Measurements from ENCODE around the gene CALB2. TPM values are rescaled to one million over a fixed set of nuclear protein-coding genes. Genes with fewer than 3 reads are reported as not detected.
A peak's percentile ranks its signal among the peaks of the same experiment; 100 is the strongest.

The CALB2 gene
- total and polyA plus RNA-seq, 2 of the 13 experiments (the other 11 are each of a cell fraction or from before 2014, with no cell fraction given) = 0.37 to 0.40 TPM

DNA sequence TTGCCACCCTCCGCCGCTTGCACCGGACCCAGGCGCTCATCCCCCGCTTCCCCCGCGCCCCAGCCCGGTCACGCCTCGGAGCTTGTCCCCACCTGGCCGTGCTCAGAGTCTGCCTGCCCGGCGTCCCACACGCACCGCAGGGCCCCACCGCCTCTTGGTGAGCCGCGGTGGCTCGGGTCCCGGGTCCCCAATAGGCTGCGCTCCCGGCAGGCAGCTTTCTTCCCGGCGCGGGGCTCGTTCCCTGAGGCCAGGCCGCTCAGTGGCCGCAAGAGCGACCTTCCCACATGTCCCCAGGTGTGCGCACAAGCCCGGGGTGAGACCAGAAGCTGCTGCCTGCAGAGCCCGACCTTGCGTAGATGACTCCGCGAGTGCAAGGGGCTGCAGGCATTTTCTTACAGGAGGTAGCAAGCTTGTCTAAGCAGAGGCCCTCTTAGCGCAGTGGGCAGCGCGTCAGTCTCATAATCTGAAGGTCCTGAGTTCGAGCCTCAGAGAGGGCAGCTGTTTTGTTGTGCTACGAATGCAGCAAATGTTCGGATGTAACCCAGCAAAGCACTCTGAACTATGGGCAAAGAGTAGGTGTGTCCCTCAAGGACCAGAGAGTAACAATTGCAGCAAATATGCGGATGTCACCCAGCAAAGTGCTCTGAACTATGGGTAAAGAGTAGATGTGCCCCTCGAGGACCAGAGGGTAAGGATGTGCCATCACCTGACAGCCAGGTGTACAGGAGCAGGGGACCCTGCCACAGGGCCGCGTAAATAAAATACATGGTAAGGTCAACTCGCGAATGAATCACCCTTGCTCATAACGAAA, 67.8 kb downstream of the CALB2 start (continued):
- TF ChIP-seq ZNF446 (CRISPR knock-in tag; IDR thresholded peaks at IDR 0.05) (0 out of 2 replicates have a peak, but pooled peaks have one; percentile 45), ZNF772 (CRISPR knock-in tag; IDR thresholded peaks at IDR 0.05) (peak; percentile 99), HOXA7 (CRISPR knock-in tag; IDR thresholded peaks at IDR 0.05) (no peak), NPAS2 (CRISPR knock-in tag; IDR thresholded peaks at IDR 0.05; ENCODE audit: borderline replicate concordance) (no peak), SMC3 (IDR thresholded peaks at IDR 0.05; ENCODE audit: low read length) (no peak), ELF3 (CRISPR knock-in tag; IDR thresholded peaks at IDR 0.05) (peak; percentile 93), TEAD2 (CRISPR knock-in tag; IDR thresholded peaks at IDR 0.05) (no peak), ZNF773 (CRISPR knock-in tag; IDR thresholded peaks at IDR 0.05; ENCODE audit: borderline replicate concordance) (0 out of 2 replicates have a peak, but pooled peaks have one; percentile 24), TARDBP (CRISPR knock-in tag; IDR thresholded peaks at IDR 0.05) (peak; percentile 96), PITX1 (CRISPR knock-in tag; IDR thresholded peaks at IDR 0.05) (peak; percentile 90; the same call in 1 of the 2 replicates), BCL6 (CRISPR knock-in tag; IDR thresholded peaks at IDR 0.05) (peak; percentile 82), PLRG1 (conservative IDR thresholded peaks at IDR 0.05) (no peak), IKZF1 (IDR thresholded peaks at IDR 0.05) (no peak)
- TF ChIP-seq, protein P1, sequence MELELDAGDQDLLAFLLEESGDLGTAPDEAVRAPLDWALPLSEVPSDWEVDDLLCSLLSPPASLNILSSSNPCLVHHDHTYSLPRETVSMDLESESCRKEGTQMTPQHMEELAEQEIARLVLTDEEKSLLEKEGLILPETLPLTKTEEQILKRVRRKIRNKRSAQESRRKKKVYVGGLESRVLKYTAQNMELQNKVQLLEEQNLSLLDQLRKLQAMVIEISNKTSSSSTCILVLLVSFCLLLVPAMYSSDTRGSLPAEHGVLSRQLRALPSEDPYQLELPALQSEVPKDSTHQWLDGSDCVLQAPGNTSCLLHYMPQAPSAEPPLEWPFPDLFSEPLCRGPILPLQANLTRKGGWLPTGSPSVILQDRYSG (CRISPR knock-in tag; IDR thresholded peaks at IDR 0.05) = peak; percentile 92
- TF ChIP-seq, protein P2, sequence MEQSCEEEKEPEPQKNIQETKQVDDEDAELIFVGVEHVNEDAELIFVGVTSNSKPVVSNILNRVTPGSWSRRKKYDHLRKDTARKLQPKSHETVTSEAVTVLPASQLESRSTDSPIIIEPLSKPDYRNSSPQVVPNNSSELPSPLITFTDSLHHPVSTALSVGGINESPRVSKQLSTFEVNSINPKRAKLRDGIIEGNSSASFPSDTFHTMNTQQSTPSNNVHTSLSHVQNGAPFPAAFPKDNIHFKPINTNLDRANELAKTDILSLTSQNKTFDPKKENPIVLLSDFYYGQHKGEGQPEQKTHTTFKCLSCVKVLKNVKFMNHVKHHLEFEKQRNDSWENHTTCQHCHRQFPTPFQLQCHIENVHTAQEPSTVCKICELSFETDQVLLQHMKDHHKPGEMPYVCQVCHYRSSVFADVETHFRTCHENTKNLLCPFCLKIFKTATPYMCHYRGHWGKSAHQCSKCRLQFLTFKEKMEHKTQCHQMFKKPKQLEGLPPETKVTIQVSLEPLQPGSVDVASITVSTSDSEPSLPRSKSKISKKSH (CRISPR knock-in tag; IDR thresholded peaks at IDR 0.05; ENCODE audit: borderline replicate concordance) = peak; percentile 65
- TF ChIP-seq, protein P3, sequence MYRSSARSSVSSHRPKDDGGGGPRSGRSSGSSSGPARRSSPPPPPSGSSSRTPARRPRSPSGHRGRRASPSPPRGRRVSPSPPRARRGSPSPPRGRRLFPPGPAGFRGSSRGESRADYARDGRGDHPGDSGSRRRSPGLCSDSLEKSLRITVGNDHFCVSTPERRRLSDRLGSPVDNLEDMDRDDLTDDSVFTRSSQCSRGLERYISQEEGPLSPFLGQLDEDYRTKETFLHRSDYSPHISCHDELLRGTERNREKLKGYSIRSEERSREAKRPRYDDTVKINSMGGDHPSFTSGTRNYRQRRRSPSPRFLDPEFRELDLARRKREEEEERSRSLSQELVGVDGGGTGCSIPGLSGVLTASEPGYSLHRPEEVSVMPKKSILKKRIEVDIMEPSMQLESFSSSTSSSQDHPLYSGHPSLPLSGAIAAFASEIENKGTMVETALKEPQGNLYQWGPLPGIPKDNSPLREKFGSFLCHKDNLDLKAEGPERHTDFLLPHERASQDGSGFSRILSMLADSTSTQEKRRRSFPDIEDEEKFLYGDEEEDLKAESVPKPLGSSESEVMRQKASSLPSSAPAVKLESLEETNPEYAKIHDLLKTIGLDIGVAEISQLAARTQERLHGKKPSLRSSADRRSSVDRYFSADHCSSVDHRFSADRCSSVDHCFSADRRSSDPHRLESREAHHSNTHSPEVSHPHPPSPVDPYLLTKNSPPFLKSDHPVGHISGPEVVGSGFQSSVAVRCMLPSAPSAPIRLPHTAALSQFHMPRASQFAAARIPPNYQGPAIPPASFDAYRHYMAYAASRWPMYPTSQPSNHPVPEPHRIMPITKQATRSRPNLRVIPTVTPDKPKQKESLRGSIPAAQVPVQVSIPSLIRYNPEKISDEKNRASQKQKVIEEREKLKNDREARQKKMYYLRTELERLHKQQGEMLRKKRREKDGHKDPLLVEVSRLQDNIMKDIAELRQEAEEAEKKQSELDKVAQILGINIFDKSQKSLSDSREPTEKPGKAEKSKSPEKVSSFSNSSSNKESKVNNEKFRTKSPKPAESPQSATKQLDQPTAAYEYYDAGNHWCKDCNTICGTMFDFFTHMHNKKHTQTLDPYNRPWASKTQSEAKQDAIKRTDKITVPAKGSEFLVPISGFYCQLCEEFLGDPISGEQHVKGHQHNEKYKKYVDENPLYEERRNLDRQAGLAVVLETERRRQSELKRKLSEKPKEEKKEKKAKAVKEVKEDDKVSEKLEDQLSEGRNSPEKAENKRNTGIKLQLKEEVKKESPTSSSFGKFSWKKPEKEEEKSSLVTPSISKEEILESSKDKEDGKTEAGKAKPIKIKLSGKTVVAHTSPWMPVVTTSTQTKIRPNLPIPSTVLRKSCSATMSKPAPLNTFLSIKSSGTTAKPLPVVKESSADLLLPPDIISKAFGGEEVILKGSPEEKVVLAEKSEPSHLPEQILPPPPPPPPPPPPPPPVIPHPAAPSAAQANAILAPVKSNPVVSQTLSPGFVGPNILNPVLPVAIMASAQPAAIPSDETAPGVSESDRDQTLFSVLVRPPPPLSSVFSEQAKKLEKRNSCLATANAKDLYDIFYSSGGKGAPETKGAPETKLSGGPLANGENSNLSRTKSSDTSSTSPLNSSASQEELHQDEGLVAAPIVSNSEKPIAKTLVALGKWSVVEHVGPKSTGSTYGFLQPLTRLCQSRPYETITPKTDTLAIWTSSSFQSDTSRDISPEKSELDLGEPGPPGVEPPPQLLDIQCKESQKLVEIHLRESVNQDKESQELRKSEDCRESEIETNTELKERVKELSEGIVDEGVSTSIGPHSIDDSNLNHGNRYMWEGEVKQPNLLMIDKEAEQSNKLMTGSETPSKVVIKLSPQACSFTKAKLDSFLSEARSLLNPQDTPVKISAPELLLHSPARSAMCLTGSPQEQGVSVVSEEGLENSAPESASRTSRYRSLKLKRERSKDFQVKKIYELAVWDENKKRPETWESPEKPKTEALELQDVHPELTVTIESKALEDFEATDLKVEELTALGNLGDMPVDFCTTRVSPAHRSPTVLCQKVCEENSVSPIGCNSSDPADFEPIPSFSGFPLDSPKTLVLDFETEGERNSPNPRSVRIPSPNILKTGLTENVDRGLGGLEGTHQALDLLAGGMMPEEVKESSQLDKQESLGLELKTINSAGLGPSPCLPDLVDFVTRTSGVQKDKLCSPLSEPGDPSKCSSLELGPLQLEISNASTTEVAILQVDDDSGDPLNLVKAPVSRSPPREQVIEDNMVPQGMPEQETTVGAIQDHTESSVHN (CRISPR knock-in tag; IDR thresholded peaks at IDR 0.05) = 0 out of 2 replicates have a peak, but pooled peaks have one; percentile 92
- TF ChIP-seq, protein P4, sequence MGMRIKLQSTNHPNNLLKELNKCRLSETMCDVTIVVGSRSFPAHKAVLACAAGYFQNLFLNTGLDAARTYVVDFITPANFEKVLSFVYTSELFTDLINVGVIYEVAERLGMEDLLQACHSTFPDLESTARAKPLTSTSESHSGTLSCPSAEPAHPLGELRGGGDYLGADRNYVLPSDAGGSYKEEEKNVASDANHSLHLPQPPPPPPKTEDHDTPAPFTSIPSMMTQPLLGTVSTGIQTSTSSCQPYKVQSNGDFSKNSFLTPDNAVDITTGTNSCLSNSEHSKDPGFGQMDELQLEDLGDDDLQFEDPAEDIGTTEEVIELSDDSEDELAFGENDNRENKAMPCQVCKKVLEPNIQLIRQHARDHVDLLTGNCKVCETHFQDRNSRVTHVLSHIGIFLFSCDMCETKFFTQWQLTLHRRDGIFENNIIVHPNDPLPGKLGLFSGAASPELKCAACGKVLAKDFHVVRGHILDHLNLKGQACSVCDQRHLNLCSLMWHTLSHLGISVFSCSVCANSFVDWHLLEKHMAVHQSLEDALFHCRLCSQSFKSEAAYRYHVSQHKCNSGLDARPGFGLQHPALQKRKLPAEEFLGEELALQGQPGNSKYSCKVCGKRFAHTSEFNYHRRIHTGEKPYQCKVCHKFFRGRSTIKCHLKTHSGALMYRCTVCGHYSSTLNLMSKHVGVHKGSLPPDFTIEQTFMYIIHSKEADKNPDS (CRISPR knock-in tag; IDR thresholded peaks at IDR 0.05) = peak; percentile 100
